ENCODE data around the gene OR1I1.
"Not testable (repeated sequence)": the region's sequence is repeated elsewhere in the genome, so short reads cannot be mapped to it uniquely, and the experiment has no call there.

The OR1I1 gene

GRCh38 chr19:15081911-15082310 is at the start of gene OR1I1:
TSS of gene OR1I1 (plus strand) at chr19:15082211. CDS start at chr19:15087066, 4,855 bp downstream.
- no peak for DNase-seq

GRCh38 chr19:15035795-15036311 is 46.2 kb upstream of the OR1I1 start:
- DNase-seq = no peak

GRCh38 chr19:15037586-15037985 is 44.4 kb upstream of the OR1I1 start:
- no peak for DNase-seq

GRCh38 chr19:15038294-15038693 is 43.7 kb upstream of the OR1I1 start:
- DNase-seq = no peak

- DNase-seq = no peak
Observed at GRCh38 chr19:15042003-15042402, 40.0 kb upstream of the OR1I1 start.

GRCh38 chr19:15042826-15043225 is 39.2 kb upstream of the OR1I1 start:
- DNase-seq = no peak

GRCh38 chr19:15045506-15045905 is 36.5 kb upstream of the OR1I1 start:
- DNase-seq = no peak

- no peak for DNase-seq
Observed at GRCh38 chr19:15047680-15048079, 34.3 kb upstream of the OR1I1 start.

- DNase-seq = no peak
Observed at GRCh38 chr19:15048128-15048527, 33.9 kb upstream of the OR1I1 start.

- no peak for DNase-seq
Observed at GRCh38 chr19:15048885-15049541, 33.0 kb upstream of the OR1I1 start, which contains the start of gene CASP14. TSS of gene CASP14 (plus strand) at chr19:15049480. CDS start at chr19:15052252, 2,772 bp downstream.

- no peak for DNase-seq
Observed at GRCh38 chr19:15050639-15051038, 31.4 kb upstream of the OR1I1 start.

GRCh38 chr19:15062036-15062435 is 20.0 kb upstream of the OR1I1 start:
- no peak for DNase-seq

GRCh38 chr19:15070386-15070785 is 11.6 kb upstream of the OR1I1 start:
- not testable (repeated sequence) for DNase-seq

- DNase-seq = no peak
Observed at GRCh38 chr19:15072930-15073647, 8.9 kb upstream of the OR1I1 start.

GRCh38 chr19:15074371-15074770 is 7.6 kb upstream of the OR1I1 start:
- no peak for DNase-seq

GRCh38 chr19:15075806-15076205 is 6.2 kb upstream of the OR1I1 start:
- no peak for DNase-seq

- DNase-seq = not testable (repeated sequence)
Observed at GRCh38 chr19:15080002-15080401, 2.0 kb upstream of the OR1I1 start.

- DNase-seq = no peak
Observed at GRCh38 chr19:15087182-15087581, 5.2 kb downstream of the OR1I1 start.

GRCh38 chr19:15091918-15092753 is 10.1 kb downstream of the OR1I1 start:
- peak; percentile 51 to 77 for DNase-seq

GRCh38 chr19:15093001-15093400 is 11.0 kb downstream of the OR1I1 start:
- no peak for DNase-seq

- no peak for DNase-seq
Observed at GRCh38 chr19:15096223-15096622, 14.2 kb downstream of the OR1I1 start.

GRCh38 chr19:15097980-15098379 is 16.0 kb downstream of the OR1I1 start:
- not testable (repeated sequence) for DNase-seq

- DNase-seq = no peak
Observed at GRCh38 chr19:15098460-15098859, 16.4 kb downstream of the OR1I1 start.

All from CD4-positive, alpha-beta T cell treated with Interleukin-4 for 1 hour (primary cell).